HepG2 (cell line): Measurements from ENCODE around the gene STRIP1. TPM values are rescaled to one million over a fixed set of nuclear protein-coding genes. Genes with fewer than 3 reads are reported as not detected.

Experiments
- ATAC-seq: fragments of 200-7000 bp; cut with Tn5 transposase; 3 replicates; pipeline ENCODE4 v1.9.1; 2020; ENCODE audit warnings: mild to moderate bottlenecking, moderate library complexity
- BruUV-seq: library from RNA; stranded (reverse); fragments of 400-500 nt; replicated peaks from 2 replicates; lab custom pipeline; 2021; lab: Mats Ljungman, UMichigan
- CTCF ChIA-PET: fragments of 300-600 bp; formaldehyde crosslinking; extraction: SDS; loops from one replicate; lab custom pipeline; 2021; ENCODE audit warnings: low total read pairs, inconsistent platforms, low intra/inter-chr PET ratio; lab: Yijun Ruan, JAX
- POLR2A ChIA-PET: fragments of 350-600 bp; sonication (Branson Sonifier 250); formaldehyde crosslinking; loops from one replicate; lab custom pipeline; 2020; ENCODE audit warnings: antibody characterized with exemption, inconsistent platforms; lab: Yijun Ruan, JAX
- DNase-seq: peaks from one replicate; pipeline ENCODE4 v3.0.0-alpha.2; 2015; ENCODE audit warnings: low spot score
- FAIRE-seq: peaks from 3 replicates; lab custom pipeline; 2011; peaks lifted over from hg19 to GRCh38; lab: Jason Lieb, UNC
- H2AFZ ChIP-seq: one replicate; pipeline ENCODE4 v1.6.1; 2011; ENCODE audit warnings: low read length, inconsistent platforms
- H3K27ac ChIP-seq: fragments of 300-600 bp; 3 replicates; pipeline ENCODE4 v1.8.0; 2011; ENCODE audit warnings: mixed run types, mild to moderate bottlenecking, mixed read lengths, low read length, inconsistent platforms; ENCODE audit not compliant: insufficient read depth; ENCODE audit errors: extremely low read length
- H3K27me3 ChIP-seq, 2 experiments: fragments of 200-600 bp in 1 of 2; 2 replicates in 1 of 2; 3 replicates in 1 of 2; pipeline versions ENCODE4 v1.6.0 to v1.8.0; 2011; ENCODE audit warnings: low read length in 2 of 2, mild to moderate bottlenecking in 2 of 2, moderate library complexity in 2 of 2, inconsistent platforms in 1 of 2; ENCODE audit not compliant: insufficient read depth in 2 of 2, control insufficient read depth in 1 of 2
- H3K36me3 ChIP-seq, 2 experiments: fragments of 200-600 bp in 1 of 2; replicated peaks in 1 of 2; 2 replicates in 1 of 2; 3 replicates in 1 of 2; pipeline versions ENCODE4 v1.5.1 to v1.8.0; 2011; ENCODE audit warnings: low read length in 2 of 2, inconsistent platforms in 1 of 2; ENCODE audit not compliant: insufficient read depth in 2 of 2, control insufficient read depth in 1 of 2
- H3K4me1 ChIP-seq: 2 replicates; pipeline ENCODE4 v1.5.1; 2012; ENCODE audit warnings: low read length, inconsistent platforms; ENCODE audit not compliant: insufficient read depth
- H3K4me2 ChIP-seq: 2 replicates; pipeline ENCODE4 v1.6.0; 2011; ENCODE audit warnings: low read depth, low read length, inconsistent platforms
- H3K4me3 ChIP-seq, 3 experiments: fragments of 200-600 bp in 1 of 3; sonication (generic), shearing (Covaris generic) in 1 of 3; replicated peaks in 1 of 3; 2 replicates each; pipeline ENCODE4 v1.5.1; 2011 to 2016; ENCODE audit warnings: low read length in 3 of 3, inconsistent platforms in 2 of 3, low read depth in 2 of 3, mild to moderate bottlenecking in 2 of 3, control low read depth in 1 of 3, mixed read lengths in 1 of 3; ENCODE audit not compliant: insufficient read depth in 1 of 3
- H3K79me2 ChIP-seq: one replicate; pipeline ENCODE4 v1.6.1; 2011; ENCODE audit warnings: low read length, inconsistent platforms; ENCODE audit not compliant: insufficient read depth
- H3K9ac ChIP-seq: 2 replicates; pipeline ENCODE4 v1.6.0; 2011; ENCODE audit warnings: mild to moderate bottlenecking, low read depth, low read length, inconsistent platforms; ENCODE audit not compliant: insufficient read depth
- H3K9me3 ChIP-seq: 2 replicates; pipeline ENCODE4 v1.5.1; 2012; ENCODE audit warnings: mild to moderate bottlenecking, low read length
- H4K20me1 ChIP-seq: 2 replicates; pipeline ENCODE4 v1.6.0; 2011; ENCODE audit warnings: inconsistent platforms, mild to moderate bottlenecking, low read length, moderate library complexity; ENCODE audit not compliant: insufficient read depth
- AGO2 ChIP-seq: fragments of 200-400 bp; formaldehyde crosslinking; optimal IDR thresholded peaks from 2 replicates; pipeline ENCODE3; 2017; ENCODE audit warnings: mild to moderate bottlenecking, low read depth, low read length, moderate library complexity
- BATF2 ChIP-seq: sonication (generic); formaldehyde crosslinking; IDR thresholded peaks from 2 replicates; pipeline ENCODE4 v1.8.0; 2022; ENCODE audit warnings: mild to moderate bottlenecking, missing genetic modification reagents, moderate library complexity
- FOXP1 ChIP-seq, 2 experiments: fragments of 450-650 bp in 1 of 2; IDR thresholded peaks; 2 replicates each; pipeline ENCODE4 v1.6.1; 2017 to 2018; ENCODE audit warnings: antibody characterized with exemption in 1 of 2
- KDM5B ChIP-seq: sonication (generic); formaldehyde crosslinking; IDR thresholded peaks from 2 replicates; pipeline ENCODE4 v1.4.0; 2020; ENCODE audit warnings: missing genetic modification reagents, mild to moderate bottlenecking, borderline replicate concordance
- LCORL ChIP-seq, 2 experiments: fragments of 450-650 bp in 1 of 2; sonication (generic) in 1 of 2; formaldehyde crosslinking in 1 of 2; IDR thresholded peaks; 2 replicates each; pipeline versions ENCODE4 v1.5.0 to v1.6.1; 2017 to 2020; ENCODE audit warnings: antibody characterized with exemption in 1 of 2, missing genetic modification reagents in 1 of 2
- THAP7 ChIP-seq: sonication (generic); formaldehyde crosslinking; IDR thresholded peaks from 2 replicates; pipeline ENCODE4 v1.8.1; 2023; ENCODE audit warnings: mild to moderate bottlenecking, missing genetic modification reagents
- ZNF367 ChIP-seq: sonication (generic); formaldehyde crosslinking; IDR thresholded peaks from 2 replicates; pipeline ENCODE4 v1.4.0; 2020; ENCODE audit warnings: missing genetic modification reagents, borderline replicate concordance
- ZNF639 ChIP-seq: conservative IDR thresholded peaks from 2 replicates; pipeline ENCODE4 v1.6.1; 2018; ENCODE audit warnings: missing genetic modification reagents
- ZNF766 ChIP-seq: sonication (generic); formaldehyde crosslinking; IDR thresholded peaks from 2 replicates; pipeline ENCODE4 v1.5.0; 2020; ENCODE audit warnings: missing genetic modification reagents, borderline replicate concordance
- ZUFSP ChIP-seq: sonication (generic); formaldehyde crosslinking; IDR thresholded peaks from 2 replicates; pipeline ENCODE4 v1.9.0; 2021; ENCODE audit warnings: missing genetic modification reagents, mild to moderate bottlenecking, borderline replicate concordance
- WGBS: methylation state at CpG from one replicate; pipeline ENCODE4 v1.1.6; 2017; ENCODE audit warnings: low lambda C conversion rate; 5-methylcytosine and 5-hydroxymethylcytosine counted together
- in situ Hi-C: cut with HindIII; loops from 2 replicates; pipeline ENCODE4 v1.10.0; 2017; ENCODE audit warnings: low pct_unique_long_range_greater_than_20kb; ENCODE audit not compliant: extremely low pct_ligation_motif_present
- intact Hi-C: fragments of 100-400 bp; cut with micrococcal nuclease; formaldehyde crosslinking; loops from one replicate; pipeline ENCODE4 v1.10.0; 2022; ENCODE audit not compliant: unreplicated experiment
- polyA plus RNA-seq, 8 experiments: library from polyadenylated mRNA; depleted of rRNA in 3 of 8; stranded (reverse) in 7 of 8; unstranded in 1 of 8; fragments of >200 nt; fragmentation: Illumina TruSeq in 4 of 8; extraction: Trizol in 4 of 8; gene quantifications; 2 replicates each; pipeline versions ENCODE4 v1.2.1 to v1.2.3, GENCODE V29; 2011 to 2016; ENCODE audit warnings: low read depth in 4 of 8, missing spikeins in 1 of 8, mixed read lengths in 1 of 8; ENCODE audit not compliant: insufficient read depth in 1 of 8
- total RNA-seq, 5 experiments: library from RNA; depleted of rRNA; stranded (reverse); fragments of >200 nt; fragmentation: Illumina TruSeq; extraction: Trizol; gene quantifications; 2 replicates each; pipeline ENCODE4 v1.2.3, GENCODE V29; 2016; ENCODE audit warnings: low read depth in 1 of 5

Gene STRIP1
- total and polyA plus RNA-seq, 2 of the 13 experiments (the other 11 are each of a cell fraction or from before 2014, with no cell fraction given) = 20.9 to 27.9 TPM

- H3K4me1 ChIP-seq = peaks cover 24% of the 10 kb centered on the region
- POLR2A ChIA-PET = no interaction called here
- no peak for DNase-seq
- no peaks in the 10 kb centered on the region for H3K9me3 ChIP-seq
- peak; percentile 19 for TF ChIP-seq AGO2
- TF ChIP-seq THAP7 (CRISPR knock-in tag) = no peak
- TF ChIP-seq LCORL (IDR thresholded peaks at IDR 0.05) = 0 out of 2 replicates have a peak, but pooled peaks have one; percentile 36
- no peak for TF ChIP-seq LCORL (CRISPR knock-in tag; IDR thresholded peaks at IDR 0.05)
- TF ChIP-seq, all 625 proteins: peak for 2
- Histone ChIP-seq H3K9ac (no peak overlapping the region), H3K79me2 (no peaks in the 10 kb centered on the region), H3K4me2 (no peak overlapping the region), H3K27ac (no peak overlapping the region), H3K36me3 (peaks cover 41 to 80% of the 10 kb centered on the region in 2 experiments), H3K27me3 (no peaks in the 10 kb centered on the region), H3K4me3 (no peak overlapping the region), H4K20me1 (0 out of 2 replicates have a peak, but pooled peaks cover 3% of the 10 kb centered on the region), H2AFZ (no peak overlapping the region)
- CTCF ChIA-PET = no interaction called here
- in situ Hi-C loops = loop anchor here (5.0 kb wide), 1 partner anchor 57 kb away; no protein-coding TSS in a partner anchor
- ATAC-seq (no peak), FAIRE-seq (no peak)
- intact Hi-C loops = no loop called here
- BruUV-seq = no TSS peak
- WGBS = 88% methylated on average over 11 of the region's 11 CpGs
Observed at GRCh38 chr1:110049801-110050601, 15.6 kb downstream of the STRIP1 start.

- H2AFZ ChIP-seq = no peak overlapping the region
- H3K27ac ChIP-seq = no peak overlapping the region
- peak overlapping the region; percentile 1; the same call in 1 of the 2 replicates for H3K9ac ChIP-seq
- BruUV-seq = no TSS peak
- H3K36me3 ChIP-seq = peaks cover 39 to 80% of the 10 kb centered on the region in 2 experiments
- no peak for ATAC-seq
- no peak for FAIRE-seq
- intact Hi-C loops = no loop called here
- no peak overlapping the region for H3K4me2 ChIP-seq
- H3K27me3 ChIP-seq = no peaks in the 10 kb centered on the region
- no peak for DNase-seq
- ChIA-PET CTCF (no interaction called here), POLR2A (no interaction called here)
- 89% methylated on average over 3 of the region's 4 CpGs for WGBS
- peaks cover 29% of the 10 kb centered on the region for H3K4me1 ChIP-seq
- H3K9me3 ChIP-seq = no peaks in the 10 kb centered on the region
- 0 out of 2 replicates have a peak, but pooled peaks cover 3% of the 10 kb centered on the region for H4K20me1 ChIP-seq
- no peak overlapping the region for H3K4me3 ChIP-seq
- H3K79me2 ChIP-seq = no peaks in the 10 kb centered on the region
- in situ Hi-C loops = loop anchor here (5.0 kb wide), 1 partner anchor 57 kb away; no protein-coding TSS in a partner anchor
- TF ChIP-seq ZNF639 (CRISPR knock-in tag) (no peak), FOXP1 (IDR thresholded peaks at IDR 0.05) (no peak), FOXP1 (CRISPR knock-in tag; IDR thresholded peaks at IDR 0.05) (no peak), BATF2 (no peak), KDM5B (CRISPR knock-in tag) (no peak), ZNF766 (CRISPR knock-in tag) (no peak), ZNF367 (CRISPR knock-in tag) (no peak), ZUFSP (CRISPR knock-in tag) (no peak)
Observed at GRCh38 chr1:110050602-110051261, 16.3 kb downstream of the STRIP1 start.
